Loucy (cell line): ENCODE measurements around the gene BAIAP3.

Experiments
- H2AFZ ChIP-seq: fragments of 200-600 bp; sonication (generic); 2 replicates; pipeline ENCODE4 v1.6.0; 2016; ENCODE audit warnings: antibody characterized with exemption, mild to moderate bottlenecking, low read length, moderate library complexity
- H3F3A ChIP-seq: fragments of 200-600 bp; 2 replicates; pipeline ENCODE4 v1.6.0; 2016; ENCODE audit warnings: antibody characterized with exemption, low read depth, mild to moderate bottlenecking
- H3K27me3 ChIP-seq: fragments of 200-600 bp; sonication (generic); 2 replicates; pipeline ENCODE4 v1.6.1; 2014; ENCODE audit warnings: low read length, mild to moderate bottlenecking; ENCODE audit not compliant: insufficient read depth, poor library complexity, severe bottlenecking
- H3K36me3 ChIP-seq: fragments of 200-600 bp; sonication (generic); 2 replicates; pipeline ENCODE4 v1.6.1; 2016; ENCODE audit warnings: low read length; ENCODE audit not compliant: insufficient read depth
- H3K4me1 ChIP-seq: fragments of 200-600 bp; sonication (generic); 2 replicates; pipeline ENCODE4 v1.5.1; 2014; ENCODE audit warnings: low read length, mild to moderate bottlenecking; ENCODE audit not compliant: insufficient read depth, poor library complexity, severe bottlenecking
- H3K4me2 ChIP-seq: fragments of 200-600 bp; sonication (generic); 2 replicates; pipeline ENCODE4 v1.6.0; 2014; ENCODE audit warnings: antibody characterized with exemption, low read length, low read depth, mild to moderate bottlenecking; ENCODE audit not compliant: poor library complexity, severe bottlenecking
- H3K4me3 ChIP-seq: fragments of 200-600 bp; sonication (generic); 2 replicates; pipeline ENCODE4 v1.5.1; 2014; ENCODE audit warnings: low read length, mild to moderate bottlenecking, mixed read lengths; ENCODE audit not compliant: poor library complexity, severe bottlenecking
- H3K79me2 ChIP-seq: fragments of 200-600 bp; sonication (generic); 2 replicates; pipeline ENCODE4 v1.6.1; 2014; ENCODE audit warnings: low read length; ENCODE audit not compliant: insufficient read depth
- H3K9ac ChIP-seq: fragments of 200-600 bp; sonication (generic); 2 replicates; pipeline ENCODE4 v1.6.0; 2014; ENCODE audit warnings: mild to moderate bottlenecking, low read depth, low read length, moderate library complexity; ENCODE audit not compliant: poor library complexity, severe bottlenecking
- H3K9me2 ChIP-seq: fragments of 200-600 bp; sonication (generic); replicated peaks from 2 replicates; pipeline ENCODE4 v1.6.1; 2016; ENCODE audit warnings: low read depth, low read length, mixed read lengths
- H3K9me3 ChIP-seq: fragments of 200-600 bp; sonication (generic); 2 replicates; pipeline ENCODE4 v1.6.1; 2014; ENCODE audit warnings: mild to moderate bottlenecking, antibody characterized with exemption, low read length, low read depth; ENCODE audit not compliant: insufficient read depth
- H4K20me1 ChIP-seq: fragments of 200-600 bp; sonication (generic); 2 replicates; pipeline ENCODE4 v1.6.0; 2014; ENCODE audit warnings: antibody characterized with exemption, low read length, mild to moderate bottlenecking; ENCODE audit not compliant: insufficient read depth, poor library complexity, severe bottlenecking
- CTCF ChIP-seq: fragments of 200-600 bp; sonication (generic); conservative IDR thresholded peaks from 2 replicates; pipeline ENCODE4 v1.5.1; 2014; ENCODE audit warnings: mild to moderate bottlenecking, antibody characterized with exemption, low read length
- EZH2phosphoT487 ChIP-seq: fragments of 200-600 bp; IDR thresholded peaks from 2 replicates; pipeline ENCODE4 v1.6.1; 2018; ENCODE audit warnings: antibody characterized with exemption, mild to moderate bottlenecking, moderate library complexity, borderline replicate concordance

BAIAP3 gene

GRCh38 chr16:1346422-1347285, 13.2 kb downstream of the BAIAP3 start:
- Histone ChIP-seq H3K9me3 (no peaks in the 10 kb centered on the region), H3K27me3 (no peaks in the 10 kb centered on the region), H4K20me1 (no peaks in the 10 kb centered on the region)

GRCh38 chr16:1347286-1347855, 13.9 kb downstream of the BAIAP3 start:
- TF ChIP-seq EZH2phosphoT487 (no peak), CTCF (no peak)
- no peak overlapping the region for H3K4me2 ChIP-seq
- no peaks in the 10 kb centered on the region for H3K9me3 ChIP-seq
- H2AFZ ChIP-seq = no peak overlapping the region
- H3K9me2 ChIP-seq = no peaks in the 10 kb centered on the region
- no peaks in the 10 kb centered on the region for H3F3A ChIP-seq
- H4K20me1 ChIP-seq = no peaks in the 10 kb centered on the region
- no peaks in the 10 kb centered on the region for H3K27me3 ChIP-seq
- no peak overlapping the region for H3K9ac ChIP-seq
- H3K36me3 ChIP-seq = no peaks in the 10 kb centered on the region
- H3K4me1 ChIP-seq = peaks cover 1% of the 10 kb centered on the region
- peaks cover 11% of the 10 kb centered on the region; the same call in 1 of the 2 replicates for H3K79me2 ChIP-seq
- H3K4me3 ChIP-seq = no peak overlapping the region

More at GRCh38 chr16:1346422-1347285, 13.2 kb downstream of the BAIAP3 start:
- Histone ChIP-seq H3K36me3 (no peaks in the 10 kb centered on the region), H3K9me2 (no peaks in the 10 kb centered on the region), H3K4me1 (peaks cover 4% of the 10 kb centered on the region), H3K4me2 (no peak overlapping the region), H3K9ac (no peak overlapping the region), H2AFZ (no peak overlapping the region), H3F3A (no peaks in the 10 kb centered on the region), H3K4me3 (no peak overlapping the region), H3K79me2 (peaks cover 11% of the 10 kb centered on the region; the same call in 1 of the 2 replicates)
- TF ChIP-seq CTCF = no peak
- TF ChIP-seq EZH2phosphoT487 = no peak

GRCh38 chr16:1347962-1348361, 14.5 kb downstream of the BAIAP3 start:
- TF ChIP-seq EZH2phosphoT487 = no peak
- Histone ChIP-seq H3K9me3 (no peaks in the 10 kb centered on the region), H3K27me3 (no peaks in the 10 kb centered on the region), H4K20me1 (no peaks in the 10 kb centered on the region), H3K79me2 (peaks cover 11% of the 10 kb centered on the region; the same call in 1 of the 2 replicates), H3K9ac (no peak overlapping the region), H3K4me3 (no peak overlapping the region), H3F3A (no peaks in the 10 kb centered on the region), H3K4me2 (no peak overlapping the region), H2AFZ (no peak overlapping the region), H3K36me3 (no peaks in the 10 kb centered on the region), H3K4me1 (no peaks in the 10 kb centered on the region), H3K9me2 (no peaks in the 10 kb centered on the region)
